GM12892 (cell line): ENCODE results near the gene FAM83F.

Source experiments
- POLR2A ChIP-seq: IDR thresholded peaks from 2 replicates; pipeline ENCODE4 v1.6.1; 2011; ENCODE audit warnings: low read depth, low read length, control low read depth
- TAF1 ChIP-seq: IDR thresholded peaks from 2 replicates; pipeline ENCODE4 v1.6.1; 2011; ENCODE audit warnings: low read depth, mild to moderate bottlenecking, control low read depth, low read length, borderline replicate concordance

DNA sequence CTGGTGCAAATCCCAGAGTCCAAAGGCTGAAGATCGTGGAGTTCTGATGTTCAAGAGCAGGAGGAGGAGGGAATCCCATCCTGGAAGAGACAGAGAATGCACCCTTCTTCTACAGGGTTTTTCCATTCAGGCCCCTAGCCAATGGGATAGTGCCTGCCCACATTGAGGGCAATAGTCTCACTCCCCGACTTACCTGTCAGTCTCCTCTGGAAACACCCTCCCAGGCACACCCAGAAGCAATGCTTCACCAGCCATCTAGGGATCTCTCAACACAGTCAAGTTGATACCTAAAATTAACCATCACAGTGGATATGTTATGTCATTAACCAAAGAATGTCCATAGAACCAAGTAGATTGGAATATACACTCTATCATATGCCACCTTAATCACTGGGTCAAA lies 72.9 kb downstream of the FAM83F start:
- TF ChIP-seq TAF1 (no peak), POLR2A (no peak)
